Lower lobe of right lung (tissue), 2 donors: ENCODE results near the gene FMN1. TPM values are rescaled to one million over a fixed set of nuclear protein-coding genes. Genes with fewer than 3 reads are reported as not detected.

ENCODE experiments used
- ATAC-seq, 2 donors: fragments of 200-7000 bp; cut with Tn5 transposase; one replicate each; pipeline ENCODE4 v1.9.1; 2020 to 2022; ENCODE audit warnings: mild to moderate bottlenecking in 2 of 2, moderate library complexity in 2 of 2
- DNase-seq: peaks from one replicate; pipeline ENCODE4 v3.0.0-alpha.2; 2020
- H3K27ac ChIP-seq: fragments of 200-600 bp; one replicate; pipeline ENCODE4 v1.8.0; 2022
- H3K27me3 ChIP-seq: fragments of 200-600 bp; one replicate; pipeline ENCODE4 v1.8.0; 2022; ENCODE audit warnings: low read depth
- H3K36me3 ChIP-seq: fragments of 200-600 bp; one replicate; pipeline ENCODE4 v1.8.0; 2022; ENCODE audit warnings: mild to moderate bottlenecking
- H3K4me1 ChIP-seq: fragments of 200-600 bp; one replicate; pipeline ENCODE4 v1.8.0; 2022
- H3K4me3 ChIP-seq: fragments of 200-600 bp; one replicate; pipeline ENCODE4 v1.8.0; 2022; ENCODE audit warnings: mild to moderate bottlenecking
- H3K9me3 ChIP-seq: fragments of 200-600 bp; one replicate; pipeline ENCODE4 v1.8.0; 2022
- intact Hi-C: fragments of 100-400 bp; cut with DNase I; formaldehyde crosslinking; loops from one replicate; pipeline ENCODE4 v1.11.0; 2022
- total RNA-seq: library from RNA; stranded (reverse); fragmentation: NEBNext Ultra II Directional; extraction: Animal tissue kit (Norgen Biotek cat#: 25700); gene quantifications from one replicate; pipeline ENCODE4 v1.2.1, GENCODE V29; 2021
- TF ChIP-seq, protein P1 (sequence below): fragments of 200-600 bp; IDR thresholded peaks from one replicate; pipeline ENCODE4 v1.8.0; 2022; ENCODE audit warnings: antibody characterized with exemption, mild to moderate bottlenecking
- donor health status: DM: no; HTN: yes; CAD: no; lungs with severe emphysema.

FMN1 gene
- total RNA-seq, 1 donor from 2014 or later = 38.8 TPM

GRCh38 chr15:32986147-32986546, 208.4 kb downstream of the FMN1 start:
- intact Hi-C loops = no loop called here
- H3K4me3 ChIP-seq = no peak overlapping the region
- no peaks in the 10 kb centered on the region for H3K36me3 ChIP-seq
- ATAC-seq (no peak), DNase-seq (no peak)
- no peaks in the 10 kb centered on the region for H3K9me3 ChIP-seq
- no peaks in the 10 kb centered on the region for H3K4me1 ChIP-seq
- H3K27me3 ChIP-seq = no peaks in the 10 kb centered on the region
- no peak overlapping the region for H3K27ac ChIP-seq
- TF ChIP-seq, protein P1, sequence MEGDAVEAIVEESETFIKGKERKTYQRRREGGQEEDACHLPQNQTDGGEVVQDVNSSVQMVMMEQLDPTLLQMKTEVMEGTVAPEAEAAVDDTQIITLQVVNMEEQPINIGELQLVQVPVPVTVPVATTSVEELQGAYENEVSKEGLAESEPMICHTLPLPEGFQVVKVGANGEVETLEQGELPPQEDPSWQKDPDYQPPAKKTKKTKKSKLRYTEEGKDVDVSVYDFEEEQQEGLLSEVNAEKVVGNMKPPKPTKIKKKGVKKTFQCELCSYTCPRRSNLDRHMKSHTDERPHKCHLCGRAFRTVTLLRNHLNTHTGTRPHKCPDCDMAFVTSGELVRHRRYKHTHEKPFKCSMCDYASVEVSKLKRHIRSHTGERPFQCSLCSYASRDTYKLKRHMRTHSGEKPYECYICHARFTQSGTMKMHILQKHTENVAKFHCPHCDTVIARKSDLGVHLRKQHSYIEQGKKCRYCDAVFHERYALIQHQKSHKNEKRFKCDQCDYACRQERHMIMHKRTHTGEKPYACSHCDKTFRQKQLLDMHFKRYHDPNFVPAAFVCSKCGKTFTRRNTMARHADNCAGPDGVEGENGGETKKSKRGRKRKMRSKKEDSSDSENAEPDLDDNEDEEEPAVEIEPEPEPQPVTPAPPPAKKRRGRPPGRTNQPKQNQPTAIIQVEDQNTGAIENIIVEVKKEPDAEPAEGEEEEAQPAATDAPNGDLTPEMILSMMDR = no peak

- no peak overlapping the region for H3K4me3 ChIP-seq
- no peaks in the 10 kb centered on the region for H3K27me3 ChIP-seq
- no peaks in the 10 kb centered on the region for H3K36me3 ChIP-seq
- intact Hi-C loops = no loop called here
- no peaks in the 10 kb centered on the region for H3K9me3 ChIP-seq
- ATAC-seq = no peak
- no peaks in the 10 kb centered on the region for H3K4me1 ChIP-seq
- no peak overlapping the region for H3K27ac ChIP-seq
- DNase-seq = no peak
- TF ChIP-seq, protein P1 = no peak
These were observed 210.8 kb downstream of the FMN1 start for GRCh38 chr15:32983679-32984078.

DNA sequence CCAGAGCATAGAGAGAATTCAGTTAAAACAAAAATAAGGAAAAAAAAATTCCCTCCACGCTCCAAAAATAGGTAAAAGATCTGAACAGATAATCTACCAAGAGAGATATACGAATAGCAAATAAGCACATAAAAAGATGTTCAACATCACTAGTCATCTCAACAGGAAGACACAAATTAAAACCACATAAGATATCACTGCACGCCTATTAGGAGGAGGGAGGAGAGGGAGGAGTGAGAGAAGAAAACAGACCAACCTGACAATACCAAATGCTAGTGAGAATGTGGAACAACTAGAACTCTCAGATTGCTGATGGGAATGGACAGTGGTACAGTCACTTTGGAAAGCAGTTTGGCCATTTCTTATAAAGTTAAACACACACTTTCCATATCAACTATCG, 212.5 kb downstream of the FMN1 start:
- no peak for DNase-seq
- Histone ChIP-seq H3K4me1 (no peaks in the 10 kb centered on the region), H3K4me3 (no peak overlapping the region), H3K27ac (no peak overlapping the region), H3K9me3 (no peaks in the 10 kb centered on the region), H3K27me3 (no peaks in the 10 kb centered on the region), H3K36me3 (no peaks in the 10 kb centered on the region)
- ATAC-seq = no peak
- TF ChIP-seq, protein P1 = no peak
- intact Hi-C loops = no loop called here

GRCh38 chr15:32981536-32981935, 213.0 kb downstream of the FMN1 start:
- intact Hi-C loops = no loop called here
- ATAC-seq = no peak
- no peaks in the 10 kb centered on the region for H3K27me3 ChIP-seq
- no peaks in the 10 kb centered on the region for H3K4me1 ChIP-seq
- H3K9me3 ChIP-seq = no peaks in the 10 kb centered on the region
- TF ChIP-seq, protein P1 = no peak
- no peak for DNase-seq
- no peak overlapping the region for H3K4me3 ChIP-seq
- H3K27ac ChIP-seq = no peak overlapping the region
- H3K36me3 ChIP-seq = no peaks in the 10 kb centered on the region

DNA sequence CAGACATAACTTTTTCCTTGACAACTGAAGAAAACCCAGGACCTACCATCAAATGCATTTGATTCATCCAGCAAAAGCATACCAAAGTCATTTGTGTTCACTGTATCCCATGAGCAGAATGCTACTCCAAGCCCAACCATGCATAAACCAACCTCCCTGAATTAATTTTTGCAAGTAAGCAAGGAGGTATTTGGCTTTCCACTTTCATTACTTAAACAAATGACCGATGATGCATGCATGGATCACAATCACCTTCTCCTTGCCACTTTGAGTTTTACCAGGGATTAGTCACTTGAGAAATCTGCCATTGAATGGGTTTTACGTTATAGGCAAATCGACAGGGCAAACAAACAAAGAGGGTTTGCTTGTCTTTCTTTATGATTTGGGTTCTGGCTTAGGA, 214.8 kb downstream of the FMN1 start:
- H3K27me3 ChIP-seq = no peaks in the 10 kb centered on the region
- TF ChIP-seq, protein P1 = no peak
- intact Hi-C loops = no loop called here
- H3K36me3 ChIP-seq = no peaks in the 10 kb centered on the region
- ATAC-seq (no peak), DNase-seq (no peak)
- H3K9me3 ChIP-seq = no peaks in the 10 kb centered on the region
- H3K4me1 ChIP-seq = no peaks in the 10 kb centered on the region
- no peak overlapping the region for H3K27ac ChIP-seq
- H3K4me3 ChIP-seq = no peak overlapping the region

DNA sequence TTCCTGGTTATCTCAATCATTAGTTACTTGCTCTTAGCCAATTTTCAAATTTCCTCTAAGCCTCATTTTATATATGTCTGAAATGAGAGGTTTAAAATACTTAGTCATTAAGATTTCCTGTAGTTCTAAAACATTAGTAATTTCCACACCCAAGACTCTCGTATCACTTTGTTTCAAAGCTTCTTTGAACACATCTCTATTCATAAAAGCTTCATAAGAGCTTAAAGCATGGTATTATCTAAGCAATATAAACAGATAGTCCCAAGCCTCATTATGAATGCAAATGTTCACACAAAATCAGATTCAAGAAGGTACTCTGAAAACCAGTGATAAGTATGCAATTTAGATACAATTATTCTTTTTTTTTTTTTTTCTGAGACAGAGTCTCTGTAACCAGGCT, 217.0 kb downstream of the FMN1 start:
- no peak overlapping the region for H3K4me3 ChIP-seq
- no peaks in the 10 kb centered on the region for H3K4me1 ChIP-seq
- ATAC-seq (no peak), DNase-seq (no peak)
- no peaks in the 10 kb centered on the region for H3K36me3 ChIP-seq
- H3K27ac ChIP-seq = no peak overlapping the region
- H3K27me3 ChIP-seq = no peaks in the 10 kb centered on the region
- TF ChIP-seq, protein P1 = no peak
- H3K9me3 ChIP-seq = no peaks in the 10 kb centered on the region
- intact Hi-C loops = no loop called here
